B cell (primary cell): ENCODE measurements around the gene PCSK1.

ENCODE experiments used
- EZH2 ChIP-seq: IDR thresholded peaks from 2 replicates; pipeline ENCODE4 v1.6.1; 2012; ENCODE audit warnings: borderline replicate concordance, low read depth, mild to moderate bottlenecking, moderate library complexity, low read length; ENCODE audit not compliant: insufficient read depth, poor library complexity, severe bottlenecking
- TF ChIP-seq, protein P1 (sequence below): fragments of 200-600 bp; IDR thresholded peaks from one replicate; pipeline ENCODE4 v1.8.0; 2022; ENCODE audit warnings: antibody characterized with exemption, mild to moderate bottlenecking

DNA sequence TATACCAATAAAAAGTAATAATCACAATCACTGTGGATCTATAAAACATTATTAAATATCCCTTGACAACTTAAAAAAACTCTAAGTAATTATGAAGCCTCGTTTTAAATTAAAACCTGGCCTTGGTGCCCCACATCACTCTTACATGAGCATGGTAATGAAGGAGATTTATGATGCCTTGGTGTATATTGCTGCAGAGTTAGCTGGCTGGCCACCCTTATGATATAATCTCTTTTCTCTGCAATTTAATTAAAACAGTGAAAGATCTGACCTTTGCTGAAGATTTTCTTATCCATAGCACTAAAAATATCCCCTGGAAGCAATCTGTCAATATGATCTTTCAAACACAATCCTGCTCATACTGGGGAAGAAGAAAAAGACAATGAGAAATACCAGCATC is 48.8 kb upstream of the PCSK1 start:
- TF ChIP-seq, protein P1, sequence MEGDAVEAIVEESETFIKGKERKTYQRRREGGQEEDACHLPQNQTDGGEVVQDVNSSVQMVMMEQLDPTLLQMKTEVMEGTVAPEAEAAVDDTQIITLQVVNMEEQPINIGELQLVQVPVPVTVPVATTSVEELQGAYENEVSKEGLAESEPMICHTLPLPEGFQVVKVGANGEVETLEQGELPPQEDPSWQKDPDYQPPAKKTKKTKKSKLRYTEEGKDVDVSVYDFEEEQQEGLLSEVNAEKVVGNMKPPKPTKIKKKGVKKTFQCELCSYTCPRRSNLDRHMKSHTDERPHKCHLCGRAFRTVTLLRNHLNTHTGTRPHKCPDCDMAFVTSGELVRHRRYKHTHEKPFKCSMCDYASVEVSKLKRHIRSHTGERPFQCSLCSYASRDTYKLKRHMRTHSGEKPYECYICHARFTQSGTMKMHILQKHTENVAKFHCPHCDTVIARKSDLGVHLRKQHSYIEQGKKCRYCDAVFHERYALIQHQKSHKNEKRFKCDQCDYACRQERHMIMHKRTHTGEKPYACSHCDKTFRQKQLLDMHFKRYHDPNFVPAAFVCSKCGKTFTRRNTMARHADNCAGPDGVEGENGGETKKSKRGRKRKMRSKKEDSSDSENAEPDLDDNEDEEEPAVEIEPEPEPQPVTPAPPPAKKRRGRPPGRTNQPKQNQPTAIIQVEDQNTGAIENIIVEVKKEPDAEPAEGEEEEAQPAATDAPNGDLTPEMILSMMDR = no peak
- no peak for TF ChIP-seq EZH2
